Spleen (tissue), 7 donors: ENCODE measurements around the gene DPPA5.

Experiments used
- CTCF ChIP-seq, 11 experiments: fragments of 200-600 bp in 7 of 11; fragments of 450-650 bp in 4 of 11; sonication (generic) in 4 of 11; IDR thresholded peaks in 8 of 11; conservative IDR thresholded peaks in 3 of 11; 1 replicate in 7 of 11; 2 replicates in 4 of 11; pipeline versions ENCODE4 v1.4.0 to v1.8.0; 2016 to 2021; ENCODE audit warnings: antibody characterized with exemption in 11 of 11, inconsistent platforms in 4 of 11, mild to moderate bottlenecking in 1 of 11
- POLR2A ChIP-seq, 3 donors: fragments of 450-650 bp; IDR thresholded peaks; one replicate each; pipeline ENCODE4 v1.5.1; 2017; ENCODE audit warnings: antibody characterized with exemption in 3 of 3, mild to moderate bottlenecking in 1 of 3
- donor health status: DM: no; HTN: no; CAD: no; lungs with moderate emphysema.
- donor health status: DM: no; HTN: no; CAD: no.
- donor health status: DM: no; HTN: no; CAD: no.

- TF ChIP-seq CTCF (IDR thresholded peaks at IDR 0.05 in 8 of 11, conservative IDR thresholded peaks at IDR 0.05 in 3 of 11), result no peak
- TF ChIP-seq POLR2A (IDR thresholded peaks at IDR 0.05), result no peak
Observed at GRCh38 chr6:73368675-73369074, 14.6 kb upstream of the DPPA5 start.
